Muscle layer of duodenum (tissue), 2 donors: Measurements from ENCODE around the gene KIF26B.

Source experiments
- H3K27ac ChIP-seq: one replicate; pipeline ENCODE4 v1.7.0; 2013; ENCODE audit warnings: mild to moderate bottlenecking, low read length
- H3K27me3 ChIP-seq: one replicate; pipeline ENCODE4 v1.7.0; 2013; ENCODE audit warnings: low read depth, mild to moderate bottlenecking, control low read depth, low read length
- H3K36me3 ChIP-seq, 2 donors: one replicate each; pipeline ENCODE4 v1.7.0; 2013; ENCODE audit warnings: low read length in 2 of 2, control low read depth in 1 of 2, mild to moderate bottlenecking in 1 of 2; ENCODE audit not compliant: insufficient read depth in 2 of 2, control insufficient read depth in 1 of 2
- H3K4me1 ChIP-seq, 2 donors: one replicate each; pipeline ENCODE4 v1.7.0; 2013; ENCODE audit warnings: low read length in 2 of 2, mild to moderate bottlenecking in 2 of 2, control low read depth in 1 of 2, moderate library complexity in 1 of 2; ENCODE audit not compliant: insufficient read depth in 2 of 2, control insufficient read depth in 1 of 2
- H3K4me3 ChIP-seq, 2 donors: one replicate each; pipeline ENCODE4 v1.7.0; 2013; ENCODE audit warnings: low read length in 2 of 2, low read depth in 1 of 2, mild to moderate bottlenecking in 1 of 2
- H3K9me3 ChIP-seq, 2 donors: one replicate each; pipeline ENCODE4 v1.7.0; 2013; ENCODE audit warnings: low read length in 2 of 2, control low read depth in 1 of 2, mild to moderate bottlenecking in 1 of 2; ENCODE audit not compliant: control insufficient read depth in 1 of 2
- donor health status: healthy.

KIF26B gene

DNA sequence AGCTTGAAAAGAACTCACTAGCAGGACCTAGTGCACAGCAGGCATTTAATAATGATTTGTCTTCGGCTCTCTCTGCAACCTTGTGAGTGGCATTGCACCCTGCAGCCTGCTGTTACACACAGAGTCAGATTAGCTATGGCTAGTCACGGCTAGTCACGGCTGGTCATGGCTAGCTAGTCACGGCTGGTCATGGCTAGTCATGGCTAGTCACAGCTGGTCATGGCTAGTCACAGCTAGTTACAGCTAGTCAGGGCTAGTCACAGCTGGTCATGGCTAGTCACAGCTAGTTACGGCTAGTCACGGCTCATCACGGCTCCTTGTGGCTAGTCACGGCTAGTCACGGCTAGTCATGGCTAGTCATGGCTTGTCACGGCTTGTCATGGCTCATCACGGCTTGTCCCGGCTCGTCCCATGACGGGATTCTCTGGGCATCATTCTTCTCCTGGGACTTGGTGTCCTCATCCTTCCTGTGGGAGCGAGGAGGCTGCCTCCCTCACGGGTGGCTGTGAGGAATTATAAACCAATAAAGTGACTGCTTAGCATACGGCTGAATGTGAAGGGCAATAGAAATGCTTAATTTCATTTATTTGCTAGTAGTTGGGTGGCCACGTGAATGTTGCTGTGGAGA is 12.5 kb upstream of the KIF26B start:
- Histone ChIP-seq H3K27ac (no peak overlapping the region), H3K9me3 (no peaks in the 10 kb centered on the region), H3K4me1 (no peaks in the 10 kb centered on the region)

GRCh38 chr1:245142976-245143375 is 11.8 kb upstream of the KIF26B start:
- Histone ChIP-seq H3K9me3 (no peaks in the 10 kb centered on the region), H3K4me3 (no peak overlapping the region), H3K27ac (no peak overlapping the region)

More for the DNA sequence above, 12.5 kb upstream of the KIF26B start:
- no peaks in the 10 kb centered on the region for H3K36me3 ChIP-seq
- no peak overlapping the region for H3K4me3 ChIP-seq
- no peaks in the 10 kb centered on the region for H3K27me3 ChIP-seq

GRCh38 chr1:245143849-245144248 is 10.9 kb upstream of the KIF26B start:
- no peaks in the 10 kb centered on the region for H3K9me3 ChIP-seq
- no peak overlapping the region for H3K27ac ChIP-seq
- H3K36me3 ChIP-seq: no peaks in the 10 kb centered on the region
- no peak overlapping the region for H3K4me3 ChIP-seq
- no peaks in the 10 kb centered on the region for H3K27me3 ChIP-seq
- H3K4me1 ChIP-seq: no peaks in the 10 kb centered on the region

More at GRCh38 chr1:245142976-245143375, 11.8 kb upstream of the KIF26B start:
- H3K27me3 ChIP-seq: no peaks in the 10 kb centered on the region
- no peaks in the 10 kb centered on the region for H3K36me3 ChIP-seq
- no peaks in the 10 kb centered on the region for H3K4me1 ChIP-seq

DNA sequence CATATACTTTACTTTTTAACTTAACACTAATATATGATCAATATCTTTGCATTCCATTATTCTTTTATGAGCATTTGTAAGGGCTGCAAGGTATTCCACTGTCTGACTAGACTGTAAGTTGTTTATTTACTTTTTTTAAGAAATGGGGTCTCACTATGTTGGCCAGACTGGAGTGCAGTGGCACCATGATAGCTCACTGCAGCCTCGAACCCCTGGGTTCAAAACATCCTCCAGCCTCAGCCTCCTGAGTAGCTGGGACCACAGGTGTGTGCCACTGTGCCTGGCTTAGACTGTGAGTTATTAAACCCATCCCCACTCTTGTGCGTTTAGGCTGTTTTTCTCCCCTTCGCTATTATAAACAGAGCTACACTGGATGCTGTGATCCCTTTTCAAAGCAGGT is 6.7 kb upstream of the KIF26B start:
- Histone ChIP-seq H3K27me3 (no peaks in the 10 kb centered on the region), H3K9me3 (no peaks in the 10 kb centered on the region), H3K4me1 (peaks cover 0 to 1% of the 10 kb centered on the region in 2 donors), H3K27ac (no peak overlapping the region), H3K4me3 (no peak overlapping the region), H3K36me3 (no peaks in the 10 kb centered on the region)

GRCh38 chr1:245148861-245149260 is 5.9 kb upstream of the KIF26B start:
- Histone ChIP-seq H3K4me3 (no peak overlapping the region), H3K27ac (no peak overlapping the region), H3K4me1 (peaks cover 0 to 9% of the 10 kb centered on the region in 2 donors), H3K27me3 (no peaks in the 10 kb centered on the region), H3K36me3 (no peaks in the 10 kb centered on the region), H3K9me3 (no peaks in the 10 kb centered on the region)

DNA sequence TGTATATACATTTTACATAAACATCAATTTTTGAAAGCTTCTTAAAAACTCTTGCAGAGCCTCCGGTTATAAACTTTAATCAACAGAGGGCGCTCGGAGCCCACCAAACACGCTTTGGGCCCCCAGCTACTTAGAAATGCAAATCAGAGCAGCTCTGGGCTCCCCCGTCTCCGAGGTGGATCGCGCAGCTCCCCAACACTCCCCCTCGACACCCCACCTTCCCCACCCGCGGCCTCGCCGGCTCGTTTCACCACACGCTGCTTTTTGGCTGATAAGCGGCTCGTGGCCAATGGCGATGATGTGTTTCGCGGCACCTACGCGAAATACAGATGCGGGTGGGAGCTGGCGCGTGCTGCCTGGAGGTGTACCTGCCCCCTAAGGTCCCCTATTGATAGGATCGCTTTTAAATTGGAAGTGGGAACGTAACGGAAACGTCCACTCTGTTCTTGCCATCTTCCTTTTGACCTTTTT is 1.7 kb upstream of the KIF26B start:
- Histone ChIP-seq H3K27me3 (no peaks in the 10 kb centered on the region), H3K27ac (no peak overlapping the region), H3K9me3 (no peaks in the 10 kb centered on the region), H3K4me1 (peaks cover 0 to 36% of the 10 kb centered on the region in 2 donors), H3K4me3 (peak overlapping the region; percentile 72 to 76), H3K36me3 (no peaks in the 10 kb centered on the region)

GRCh38 chr1:245153552-245154428 is 995 bp upstream of the KIF26B start:
- Histone ChIP-seq H3K4me1 (peaks cover 0 to 36% of the 10 kb centered on the region in 2 donors), H3K4me3 (peak overlapping the region; percentile 72 to 76), H3K27me3 (no peaks in the 10 kb centered on the region), H3K36me3 (no peaks in the 10 kb centered on the region), H3K9me3 (no peaks in the 10 kb centered on the region), H3K27ac (no peak overlapping the region)

- Histone ChIP-seq H3K27ac (no peak overlapping the region), H3K4me1 (peaks cover 0 to 36% of the 10 kb centered on the region in 2 donors), H3K4me3 (peak overlapping the region; percentile 57 to 76), H3K27me3 (no peaks in the 10 kb centered on the region), H3K9me3 (no peaks in the 10 kb centered on the region), H3K36me3 (no peaks in the 10 kb centered on the region)
These were observed 671 bp downstream of the KIF26B start for GRCh38 chr1:245155272-245156040.

DNA sequence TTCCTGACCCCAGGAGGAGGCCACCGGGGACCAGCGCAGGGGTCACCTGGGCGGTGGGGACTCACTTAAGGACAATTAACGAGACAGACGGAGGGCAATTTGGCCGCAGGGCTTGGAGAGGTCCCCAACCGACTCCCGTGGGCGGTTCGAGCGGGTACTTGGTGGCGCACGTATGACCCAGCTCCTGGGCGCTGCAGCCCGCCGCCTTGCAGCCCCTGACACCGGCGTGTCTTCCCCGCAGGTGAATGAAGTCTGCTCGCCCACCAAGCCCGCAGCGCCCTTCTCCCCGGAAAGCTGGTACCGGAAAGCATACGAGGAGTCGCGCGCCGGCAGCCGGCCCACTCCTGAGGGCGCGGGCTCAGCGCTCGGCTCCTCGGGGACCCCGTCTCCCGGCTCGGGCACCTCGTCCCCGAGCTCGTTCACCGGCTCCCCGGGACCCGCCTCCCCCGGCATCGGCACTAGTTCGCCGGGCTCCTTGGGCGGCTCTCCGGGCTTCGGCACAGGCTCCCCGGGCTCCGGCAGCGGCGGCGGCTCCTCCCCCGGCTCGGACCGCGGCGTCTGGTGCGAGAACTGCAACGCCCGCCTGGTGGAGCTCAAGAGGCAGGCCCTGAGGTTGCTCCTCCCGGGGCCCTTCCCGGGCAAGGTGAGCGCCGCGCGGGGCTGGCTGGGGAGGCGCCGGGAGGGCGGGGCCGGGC is 1.4 kb downstream of the KIF26B start:
- no peaks in the 10 kb centered on the region for H3K27me3 ChIP-seq
- peaks cover 0 to 36% of the 10 kb centered on the region in 2 donors for H3K4me1 ChIP-seq
- no peak overlapping the region for H3K27ac ChIP-seq
- H3K9me3 ChIP-seq: no peaks in the 10 kb centered on the region
- H3K4me3 ChIP-seq: peak overlapping the region; percentile 57 to 76
- H3K36me3 ChIP-seq: no peaks in the 10 kb centered on the region

GRCh38 chr1:245156736-245157505 is 2.1 kb downstream of the KIF26B start:
- Histone ChIP-seq H3K9me3 (no peaks in the 10 kb centered on the region), H3K4me3 (peak overlapping the region; percentile 56 to 76), H3K27me3 (no peaks in the 10 kb centered on the region), H3K36me3 (no peaks in the 10 kb centered on the region), H3K4me1 (peaks cover 0 to 36% of the 10 kb centered on the region in 2 donors), H3K27ac (no peak overlapping the region)
